ENCODE data around the gene CALD1. TPM values are rescaled to one million over a fixed set of nuclear protein-coding genes. Genes with fewer than 3 reads are reported as not detected.

Gene CALD1
- total RNA-seq, 1 donor from 2014 or later, result 95.4 TPM

DNA sequence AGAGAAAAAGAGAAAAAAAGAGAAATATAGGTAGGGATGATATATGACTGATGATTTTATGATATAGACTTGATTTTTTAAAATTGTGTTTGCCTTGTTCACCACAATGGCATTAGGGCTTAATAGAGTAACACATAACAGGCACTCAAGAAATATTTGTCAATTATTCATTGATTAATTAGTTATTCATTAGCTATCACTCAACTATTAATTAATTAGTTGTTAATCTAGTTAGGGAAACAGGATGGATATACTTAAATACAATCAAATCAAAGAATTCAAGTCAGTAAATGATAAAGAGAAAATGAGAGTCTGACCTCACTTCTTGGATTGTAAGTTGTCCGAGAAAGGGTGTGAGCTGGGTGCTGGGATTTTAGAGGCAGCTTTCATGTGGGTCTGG lies 15.1 kb upstream of the CALD1 start:
- H3K4me3 Mint-ChIP-seq (ENCODE audit: low read depth), result no peak overlapping the region
- no peak for DNase-seq (ENCODE audit: low spot score, unreplicated experiment)
- no peaks in the 10 kb centered on the region for H3K36me3 Mint-ChIP-seq (ENCODE audit: insufficient read depth)
- H3K4me1 Mint-ChIP-seq (ENCODE audit: low read depth), result peaks cover 23% of the 10 kb centered on the region
- no peaks in the 10 kb centered on the region for H3K27me3 Mint-ChIP-seq
- no peak overlapping the region for H3K27ac Mint-ChIP-seq
- no peak for TF ChIP-seq CTCF (IDR thresholded peaks at IDR 0.05; ENCODE audit: unreplicated experiment)
- no peaks in the 10 kb centered on the region for H3K9me3 Mint-ChIP-seq (ENCODE audit: low read depth)

DNA sequence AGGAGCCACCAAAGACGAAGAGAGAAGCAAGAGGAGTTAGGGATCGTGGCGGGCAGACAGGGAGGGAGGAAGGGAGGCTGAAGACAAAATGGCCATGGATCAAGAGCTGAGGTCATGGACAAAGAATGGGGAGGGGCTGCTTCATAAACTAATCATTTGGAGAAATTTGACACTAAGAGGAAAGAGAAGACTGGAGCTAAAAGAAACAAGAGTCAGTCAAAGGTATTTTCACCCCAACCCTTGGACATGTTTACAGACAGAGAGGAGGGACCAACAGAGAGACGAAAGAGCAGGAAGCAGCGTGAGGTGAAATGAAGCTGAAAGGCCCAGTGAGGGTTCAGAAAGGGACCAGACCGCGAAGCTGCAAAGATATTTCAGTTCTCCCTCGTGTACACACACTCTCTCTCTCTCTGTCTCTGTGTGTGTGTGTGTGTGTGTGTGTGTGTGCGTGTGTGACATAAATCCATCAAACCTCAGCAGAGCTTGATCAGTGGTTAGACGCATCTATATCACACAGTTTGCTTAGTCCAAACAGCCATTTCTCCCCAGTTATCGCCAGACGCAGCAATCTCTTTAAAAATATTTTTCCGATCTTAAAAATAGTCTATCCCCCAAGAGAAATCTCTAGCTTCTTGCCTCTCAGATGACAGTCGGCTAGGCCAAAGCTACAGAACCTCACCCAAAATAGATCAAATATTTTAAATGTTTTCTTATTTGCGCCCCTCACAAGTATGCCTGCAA lies 12.5 kb upstream of the CALD1 start:
- Mint-ChIP-seq H3K4me1 (ENCODE audit: low read depth) (peaks cover 9% of the 10 kb centered on the region), H3K9me3 (ENCODE audit: low read depth) (no peaks in the 10 kb centered on the region), H3K36me3 (ENCODE audit: insufficient read depth) (no peaks in the 10 kb centered on the region), H3K27ac (peak overlapping the region; percentile 38), H3K4me3 (ENCODE audit: low read depth) (no peak overlapping the region), H3K27me3 (no peaks in the 10 kb centered on the region)
- no peak for DNase-seq (ENCODE audit: low spot score, unreplicated experiment)
- no peak for TF ChIP-seq CTCF (IDR thresholded peaks at IDR 0.05; ENCODE audit: unreplicated experiment)

GRCh38 chr7:134767520-134768168 lies 11.8 kb upstream of the CALD1 start:
- Mint-ChIP-seq H3K4me1 (ENCODE audit: low read depth) (peaks cover 9% of the 10 kb centered on the region), H3K27me3 (no peaks in the 10 kb centered on the region), H3K27ac (peak overlapping the region; percentile 33), H3K4me3 (ENCODE audit: low read depth) (no peak overlapping the region), H3K36me3 (ENCODE audit: insufficient read depth) (no peaks in the 10 kb centered on the region), H3K9me3 (ENCODE audit: low read depth) (no peaks in the 10 kb centered on the region)
- no peak for TF ChIP-seq CTCF (IDR thresholded peaks at IDR 0.05; ENCODE audit: unreplicated experiment)
- no peak for DNase-seq (ENCODE audit: low spot score, unreplicated experiment)

- Mint-ChIP-seq H3K36me3 (ENCODE audit: insufficient read depth) (no peaks in the 10 kb centered on the region), H3K27ac (no peak overlapping the region), H3K27me3 (no peaks in the 10 kb centered on the region), H3K4me1 (ENCODE audit: low read depth) (peaks cover 9% of the 10 kb centered on the region), H3K4me3 (ENCODE audit: low read depth) (no peak overlapping the region), H3K9me3 (ENCODE audit: low read depth) (no peaks in the 10 kb centered on the region)
- no peak for TF ChIP-seq CTCF (IDR thresholded peaks at IDR 0.05; ENCODE audit: unreplicated experiment)
- DNase-seq (ENCODE audit: low spot score, unreplicated experiment), result no peak
These were observed 11.2 kb upstream of the CALD1 start for GRCh38 chr7:134768243-134768642.

- H3K27me3 Mint-ChIP-seq, result no peaks in the 10 kb centered on the region
- no peak for DNase-seq (ENCODE audit: low spot score, unreplicated experiment)
- H3K4me3 Mint-ChIP-seq (ENCODE audit: low read depth), result no peak overlapping the region
- H3K9me3 Mint-ChIP-seq (ENCODE audit: low read depth), result no peaks in the 10 kb centered on the region
- TF ChIP-seq CTCF (IDR thresholded peaks at IDR 0.05; ENCODE audit: unreplicated experiment), result no peak
- peaks cover 7% of the 10 kb centered on the region for H3K4me1 Mint-ChIP-seq (ENCODE audit: low read depth)
- no peaks in the 10 kb centered on the region for H3K36me3 Mint-ChIP-seq (ENCODE audit: insufficient read depth)
- H3K27ac Mint-ChIP-seq, result no peak overlapping the region
These were observed 8.8 kb upstream of the CALD1 start for GRCh38 chr7:134770676-134771075.

Measured in progenitor cell of endocrine pancreas (in vitro differentiated cells).